HG03457 (cell line): ENCODE results near the gene PRKD2.

Experiments
- ATAC-seq: cut with Tn5 transposase; IDR thresholded peaks from one replicate; pipeline ENCODE4 v1.9.1; 2021; ENCODE audit warnings: moderate number of reproducible peaks; ENCODE audit not compliant: unreplicated experiment

Gene PRKD2

DNA sequence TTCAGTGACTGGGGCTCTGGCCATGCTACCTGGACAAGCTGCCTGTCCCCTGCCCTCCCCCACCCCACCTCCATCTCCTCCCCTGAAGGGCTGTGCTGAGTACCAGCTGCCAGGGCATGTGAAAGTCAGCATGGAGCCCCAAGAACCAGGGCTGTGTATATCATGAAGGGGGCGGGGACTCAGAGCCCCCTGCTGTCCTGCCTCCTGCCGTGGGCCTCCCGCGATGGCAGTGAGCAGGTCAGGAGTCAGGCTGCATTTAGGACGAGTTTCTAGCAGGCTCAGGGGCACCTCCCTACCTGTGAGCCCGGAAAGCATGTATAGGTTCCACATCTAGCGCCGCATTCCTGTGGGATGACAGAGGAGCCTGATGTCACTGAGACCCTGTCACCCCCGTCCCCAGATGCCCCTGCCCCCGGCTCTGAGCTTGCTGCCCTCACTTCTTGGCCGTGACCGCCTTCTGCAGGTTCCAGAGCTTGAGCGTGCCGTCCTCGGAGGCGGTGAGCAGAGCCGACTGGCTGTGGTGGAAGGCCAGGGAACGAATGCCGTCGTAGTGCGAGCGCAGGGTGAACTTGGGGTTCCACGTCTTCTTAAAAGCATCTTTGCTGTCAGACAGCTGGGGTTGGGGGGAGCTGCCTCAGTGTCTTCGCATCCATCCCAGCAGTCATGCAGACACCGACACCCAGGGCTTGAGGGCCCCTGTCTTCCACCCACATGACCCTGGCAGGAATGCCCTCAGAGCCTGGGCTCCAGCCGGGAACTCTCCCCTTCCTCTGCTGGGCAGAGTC, 8.3 kb upstream of the PRKD2 start:
- no peak for ATAC-seq

DNA sequence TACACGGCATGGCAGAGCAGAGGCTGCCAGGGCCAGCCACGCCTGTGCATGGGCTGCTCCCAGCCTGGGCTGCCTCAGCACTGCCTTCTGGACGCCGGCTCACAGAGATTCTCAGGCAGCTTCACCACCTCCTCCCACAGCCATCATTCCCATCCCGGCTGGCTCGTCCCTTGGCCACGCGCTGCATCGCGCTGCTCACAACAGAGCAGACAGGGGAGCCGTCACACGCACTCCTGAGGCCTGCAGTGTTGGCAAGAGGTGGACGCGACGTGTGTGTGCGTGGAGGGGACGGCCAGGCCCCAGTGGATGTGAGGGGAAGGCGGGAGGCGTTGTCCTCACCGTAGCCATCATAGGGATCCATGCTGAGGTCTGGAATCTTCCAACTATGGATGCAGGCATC, 7.6 kb upstream of the PRKD2 start:
- ATAC-seq, result no peak

GRCh38 chr19:46723471-46723870, 6.6 kb upstream of the PRKD2 start:
- ATAC-seq, result no peak

DNA sequence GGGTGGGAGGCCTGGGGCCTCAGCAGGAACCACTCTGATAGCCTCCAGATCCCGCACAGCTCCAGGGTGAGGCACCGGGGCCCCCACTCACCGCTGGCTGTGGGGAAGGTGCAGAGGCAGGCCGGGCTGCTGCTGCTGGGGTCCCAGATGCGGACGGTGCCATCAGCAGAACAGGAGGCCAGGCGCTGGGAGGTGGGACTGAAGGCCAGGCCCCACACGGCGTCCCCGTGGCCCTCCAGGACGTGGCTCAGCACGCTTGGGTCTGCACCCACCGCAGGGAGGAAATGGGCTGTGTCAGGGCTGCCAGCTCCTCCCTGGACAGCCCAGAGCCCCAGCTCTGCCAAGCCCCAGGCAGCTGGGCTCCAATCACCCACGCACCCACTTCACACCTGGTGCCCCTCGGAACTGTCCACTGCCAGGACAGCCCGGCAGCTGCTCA, 6.1 kb upstream of the PRKD2 start:
- ATAC-seq, result no peak

DNA sequence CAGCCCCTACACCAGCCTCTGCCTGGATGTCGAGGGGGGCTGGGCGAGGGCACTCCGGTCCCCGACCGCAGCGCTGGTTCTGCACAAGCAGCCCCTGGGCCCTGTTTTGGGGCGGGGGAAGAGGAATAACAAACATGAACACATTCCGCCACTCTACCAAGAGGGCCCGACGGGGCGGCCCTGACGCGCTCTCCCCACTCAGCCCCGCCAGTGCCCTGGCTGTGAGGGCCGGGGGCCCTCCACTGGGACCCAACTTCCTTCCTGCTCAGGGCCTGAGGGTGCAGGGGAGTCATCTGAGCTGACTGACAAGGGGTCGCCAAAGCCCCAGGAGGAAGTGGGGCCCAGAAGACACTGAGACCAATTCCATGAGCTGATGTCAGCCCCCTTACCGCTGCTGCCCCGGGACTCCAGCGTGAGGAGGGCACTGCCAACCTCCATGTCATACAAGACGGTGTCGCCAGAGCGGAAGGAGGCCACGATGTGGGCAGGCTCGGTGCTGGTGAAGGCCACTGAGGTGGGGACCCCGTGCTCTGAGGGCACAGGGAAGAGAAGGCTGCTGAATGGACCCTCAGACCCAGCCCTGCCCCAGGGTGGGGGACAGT, 5.6 kb upstream of the PRKD2 start:
- ATAC-seq, result no peak

GRCh38 chr19:46722004-46722380, 5.1 kb upstream of the PRKD2 start:
- no peak for ATAC-seq

- no peak for ATAC-seq
Observed at GRCh38 chr19:46721269-46722003, 4.5 kb upstream of the PRKD2 start.

DNA sequence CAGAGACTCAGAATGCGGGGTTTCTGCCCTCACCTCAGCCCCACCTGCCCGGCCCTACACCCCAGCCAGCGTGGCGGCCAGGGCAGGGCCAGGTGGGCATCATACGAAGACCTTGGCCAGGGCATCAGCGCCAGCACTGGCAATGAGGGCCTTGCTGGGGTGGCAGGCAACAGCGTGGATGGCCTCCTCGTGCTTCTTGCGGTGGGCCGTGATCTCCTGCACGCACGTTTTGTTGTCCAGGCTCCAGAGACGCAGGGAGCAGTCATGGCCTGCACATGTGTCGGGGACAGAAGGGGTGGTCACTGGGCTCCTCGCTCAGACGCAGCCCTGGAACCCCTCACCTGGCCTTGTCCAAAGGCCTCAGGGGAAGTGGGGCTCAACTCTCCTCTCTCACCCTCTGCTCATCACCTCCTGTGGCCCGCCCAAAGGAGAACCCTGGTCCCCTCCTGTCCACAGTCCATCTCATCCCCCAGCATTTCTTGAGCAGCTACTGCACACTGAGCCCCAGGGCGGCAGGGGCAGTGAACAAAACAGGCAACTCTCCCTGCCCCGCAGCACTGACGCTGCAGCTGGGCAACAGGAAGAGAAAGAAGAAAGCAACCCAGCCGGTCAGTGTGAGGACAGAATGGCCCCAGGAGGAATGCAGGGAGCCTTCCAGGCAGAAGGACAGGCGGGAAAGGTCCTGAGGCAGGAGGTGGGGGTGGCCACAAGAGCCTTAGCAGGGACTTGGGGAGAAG, 3.8 kb upstream of the PRKD2 start:
- ATAC-seq, result no peak

DNA sequence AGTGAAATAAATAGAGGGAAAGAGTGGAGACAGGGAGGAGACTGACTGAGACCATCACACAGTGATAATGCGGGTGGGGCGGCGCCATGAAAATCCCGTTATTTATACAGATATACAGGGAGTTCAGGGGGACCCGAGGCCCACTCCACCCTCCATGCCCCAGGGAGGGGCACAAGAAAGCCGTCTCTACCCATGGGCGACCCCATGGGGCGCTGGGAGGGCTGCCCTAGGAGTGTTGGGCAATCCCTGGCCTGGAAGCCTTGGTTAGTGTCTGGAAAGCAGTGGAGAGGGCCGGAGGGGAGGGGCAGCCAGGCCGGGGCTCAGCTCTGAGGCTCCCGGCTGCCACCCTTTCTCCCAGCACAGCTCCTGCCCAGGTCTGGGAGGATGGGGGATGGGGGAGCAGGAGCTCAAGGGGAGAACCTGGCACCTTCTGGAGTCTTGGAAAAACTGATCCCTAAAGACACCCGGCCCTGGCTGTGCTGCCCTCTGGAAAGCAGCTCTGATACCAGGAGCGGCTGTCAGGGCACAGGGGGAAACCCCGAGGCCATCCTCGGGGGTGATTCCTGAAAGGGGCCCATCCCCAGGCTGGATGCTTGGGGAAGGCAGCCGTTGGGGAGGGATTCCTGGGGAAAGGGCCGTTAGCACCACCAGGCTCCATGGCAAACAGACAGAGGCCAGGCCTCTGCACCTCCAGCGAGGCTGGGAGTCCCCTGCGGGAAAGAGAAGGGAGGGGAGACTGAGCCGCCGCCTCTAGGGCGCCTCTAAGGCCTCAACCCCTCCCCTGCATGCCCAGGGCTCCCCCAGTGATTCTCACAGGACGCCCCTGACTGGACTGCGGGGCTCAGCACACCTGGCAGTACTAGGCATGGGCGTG, 3.0 kb upstream of the PRKD2 start:
- no peak for ATAC-seq

DNA sequence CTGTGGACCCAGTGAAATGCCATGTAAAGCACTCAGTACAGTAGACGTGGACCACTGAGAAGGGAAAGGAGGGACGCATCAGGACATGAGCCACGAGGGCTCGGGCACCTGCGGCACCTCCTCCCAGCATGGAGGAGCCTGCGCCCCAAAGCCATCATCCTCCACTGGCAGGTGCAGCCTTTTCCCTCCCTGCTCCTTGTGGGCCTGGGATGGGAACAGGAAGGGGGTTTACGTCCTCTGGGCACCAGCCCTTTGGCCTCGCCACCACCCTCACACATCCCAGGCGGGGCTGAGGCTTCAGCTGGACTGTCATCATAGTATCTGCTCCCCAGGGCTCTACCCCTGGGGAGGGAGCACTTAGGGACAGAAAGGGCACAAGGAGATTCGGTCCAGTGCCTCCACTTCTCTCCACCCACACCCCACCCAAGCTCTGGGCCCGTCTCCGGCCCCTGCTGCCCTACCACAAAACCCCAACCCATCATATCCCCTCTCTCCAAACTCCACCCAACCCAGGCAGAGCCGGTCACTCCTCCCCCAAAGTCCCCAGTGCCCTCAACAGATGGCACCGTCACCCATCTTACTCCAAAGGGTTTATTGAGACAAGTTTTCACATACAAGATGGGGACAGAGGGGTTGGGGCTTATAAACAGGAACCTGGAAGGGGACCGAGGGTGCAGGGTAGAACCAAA, 2.2 kb upstream of the PRKD2 start:
- ATAC-seq, result no peak

- ATAC-seq, result no peak
Observed at GRCh38 chr19:46718157-46718933, 1.4 kb upstream of the PRKD2 start.

- ATAC-seq, result no peak
Observed at GRCh38 chr19:46717716-46718143, 816 bp upstream of the PRKD2 start.

GRCh38 chr19:46716672-46717033, 261 bp downstream of the PRKD2 start:
- no peak for ATAC-seq

GRCh38 chr19:46715975-46716671, 791 bp downstream of the PRKD2 start:
- ATAC-seq, result no peak

DNA sequence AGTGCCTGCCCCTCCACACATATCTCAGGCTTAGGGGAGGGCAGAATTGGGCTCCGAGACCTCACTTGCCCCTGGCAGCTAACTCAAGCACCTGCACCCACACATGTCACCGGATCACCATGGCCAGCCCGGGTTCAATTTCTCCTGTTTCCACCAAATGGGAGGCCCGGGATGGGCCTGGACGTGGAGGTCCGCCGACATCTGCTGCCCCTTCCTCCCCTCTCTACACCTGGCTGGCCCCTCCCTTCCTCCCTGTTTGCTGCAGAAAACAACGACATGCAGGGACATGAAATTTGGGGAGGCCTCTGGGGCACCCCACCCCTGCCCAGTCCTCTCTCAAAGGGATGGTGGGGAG, 1.3 kb downstream of the PRKD2 start:
- no peak for ATAC-seq

DNA sequence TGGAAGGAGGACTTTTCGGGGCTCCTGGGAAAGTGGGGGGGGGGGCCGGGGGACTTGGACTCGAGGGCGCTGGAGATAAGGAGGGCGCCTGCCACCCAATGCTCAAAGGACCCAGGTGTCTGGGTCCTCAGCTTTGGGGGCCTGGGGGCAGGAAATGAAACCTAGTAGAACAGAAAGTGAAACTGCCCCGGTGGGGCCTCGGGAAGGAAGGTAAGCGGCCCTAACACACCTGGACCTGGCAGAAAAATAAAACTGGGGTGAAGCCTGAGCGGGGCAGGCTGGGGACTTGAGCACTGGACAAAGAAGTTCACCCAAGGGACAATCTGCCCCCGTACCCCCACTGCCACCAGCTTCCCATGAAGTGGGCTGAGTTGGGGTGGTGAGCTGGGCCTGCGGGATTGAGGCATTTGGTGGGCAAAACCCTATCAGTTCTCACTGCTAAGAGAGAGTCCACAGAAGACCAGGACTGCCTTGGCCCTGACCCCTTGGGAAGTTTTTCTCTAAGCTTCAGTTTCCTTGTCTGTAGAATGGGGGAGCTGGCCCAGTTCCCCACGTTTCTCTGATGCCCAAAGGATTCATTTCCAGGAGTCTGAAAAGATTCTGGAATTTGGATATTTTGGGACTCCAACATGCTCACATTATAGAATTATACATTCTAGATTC, 2.3 kb downstream of the PRKD2 start:
- ATAC-seq, result no peak

DNA sequence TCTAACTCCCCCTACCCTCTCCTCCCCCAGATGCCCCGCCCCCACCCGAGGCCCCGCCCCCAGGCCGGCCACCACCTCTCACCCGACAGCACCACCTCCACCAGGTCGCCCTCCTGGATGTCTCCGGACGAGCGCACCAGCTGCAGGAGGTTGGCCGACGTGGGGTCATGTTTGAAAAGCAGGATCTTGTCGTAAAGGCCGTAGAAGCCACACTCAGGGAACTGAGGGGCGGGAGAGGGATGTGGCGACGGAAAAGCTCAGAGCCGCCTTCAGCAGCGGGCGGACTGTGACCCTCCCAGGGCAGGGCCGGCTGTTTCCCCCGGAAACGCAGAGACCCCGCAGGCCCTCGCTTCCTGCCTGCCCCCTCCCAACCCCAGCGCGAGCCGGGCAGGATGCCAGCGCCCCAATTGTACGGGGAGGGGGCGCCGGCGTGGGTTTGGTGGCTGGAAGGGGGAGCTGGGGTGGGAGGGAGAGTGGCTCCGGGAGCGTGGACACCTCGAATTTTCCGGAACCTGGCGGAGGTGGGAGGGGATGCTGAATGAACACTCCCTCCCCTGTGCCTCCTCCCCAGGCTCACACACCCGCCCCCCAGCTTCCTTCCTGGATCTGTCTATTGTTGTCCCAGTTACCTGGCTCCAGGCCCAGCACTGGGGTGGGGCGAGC, 3.0 kb downstream of the PRKD2 start:
- ATAC-seq, result no peak
